HepG2 (cell line): ENCODE results near the gene SCYL1. TPM values are rescaled to one million over a fixed set of nuclear protein-coding genes. Genes with fewer than 3 reads are reported as not detected.

ENCODE experiments used
- BCLAF1 ChIP-seq: fragments of 450-650 bp; IDR thresholded peaks from 2 replicates; pipeline ENCODE4 v1.6.1; 2017; ENCODE audit warnings: mild to moderate bottlenecking
- BRD4 ChIP-seq: sonication (generic); formaldehyde crosslinking; IDR thresholded peaks from 2 replicates; pipeline ENCODE4 v1.4.0; 2020; ENCODE audit warnings: missing genetic modification reagents
- CREB3 ChIP-seq: sonication (generic); formaldehyde crosslinking; IDR thresholded peaks from 2 replicates; pipeline ENCODE4 v1.5.0; 2020; ENCODE audit warnings: missing genetic modification reagents
- ELF3 ChIP-seq: IDR thresholded peaks from 2 replicates; pipeline ENCODE4 v1.6.1; 2016; ENCODE audit warnings: missing genetic modification reagents, missing compliant biosample characterization
- GATAD2A ChIP-seq: IDR thresholded peaks from 2 replicates; pipeline ENCODE4 v1.6.1; 2016
- KLF12 ChIP-seq: sonication (generic); formaldehyde crosslinking; IDR thresholded peaks from 2 replicates; pipeline ENCODE4 v1.4.0; 2020; ENCODE audit warnings: missing genetic modification reagents, borderline replicate concordance
- MAX ChIP-seq: IDR thresholded peaks from 2 replicates; pipeline ENCODE4 v1.6.1; 2012; ENCODE audit warnings: inconsistent platforms
- MYNN ChIP-seq: sonication (generic); formaldehyde crosslinking; IDR thresholded peaks from 2 replicates; pipeline ENCODE4 v1.4.0; 2020; ENCODE audit warnings: mild to moderate bottlenecking, low read depth, missing genetic modification reagents
- NFIB ChIP-seq: sonication (generic); formaldehyde crosslinking; IDR thresholded peaks from 2 replicates; pipeline ENCODE4 v1.9.0; 2021; ENCODE audit warnings: missing genetic modification reagents, mild to moderate bottlenecking, borderline replicate concordance
- PITX1 ChIP-seq: sonication (generic); formaldehyde crosslinking; IDR thresholded peaks from 2 replicates; pipeline ENCODE4 v1.5.1; 2020; ENCODE audit warnings: mild to moderate bottlenecking, missing genetic modification reagents
- REL ChIP-seq: sonication (generic); formaldehyde crosslinking; conservative IDR thresholded peaks from 2 replicates; pipeline ENCODE4 v1.8.0; 2022; ENCODE audit warnings: mild to moderate bottlenecking, missing genetic modification reagents, moderate library complexity
- SALL2 ChIP-seq: sonication (generic); formaldehyde crosslinking; IDR thresholded peaks from 2 replicates; pipeline ENCODE4 v1.8.1; 2023; ENCODE audit warnings: mild to moderate bottlenecking, missing genetic modification reagents, inconsistent platforms
- THAP11 ChIP-seq: IDR thresholded peaks from 2 replicates; pipeline ENCODE4 v1.6.1; 2016; ENCODE audit warnings: missing biosample characterization, missing genetic modification reagents
- ZBTB7A ChIP-seq: sonication (generic); formaldehyde crosslinking; IDR thresholded peaks from 2 replicates; pipeline ENCODE4 v1.8.0; 2022; ENCODE audit warnings: mild to moderate bottlenecking, missing genetic modification reagents
- ZFP37 ChIP-seq: sonication (generic); formaldehyde crosslinking; IDR thresholded peaks from 2 replicates; pipeline ENCODE4 v1.4.0; 2020; ENCODE audit warnings: missing genetic modification reagents, borderline replicate concordance
- ZFP91 ChIP-seq: sonication (generic); formaldehyde crosslinking; IDR thresholded peaks from 2 replicates; pipeline ENCODE4 v1.9.0; 2022; ENCODE audit warnings: missing genetic modification reagents, mild to moderate bottlenecking, borderline replicate concordance
- ZNF121 ChIP-seq: sonication (generic); formaldehyde crosslinking; IDR thresholded peaks from 2 replicates; pipeline ENCODE4 v1.5.0; 2020; ENCODE audit warnings: mild to moderate bottlenecking, missing genetic modification reagents
- ZNF264 ChIP-seq: sonication (generic); formaldehyde crosslinking; IDR thresholded peaks from 2 replicates; pipeline ENCODE4 v1.4.0; 2020; ENCODE audit warnings: missing genetic modification reagents
- ZNF280B ChIP-seq: sonication (generic); formaldehyde crosslinking; IDR thresholded peaks from 2 replicates; pipeline ENCODE4 v1.5.0; 2020; ENCODE audit warnings: missing genetic modification reagents, mild to moderate bottlenecking, borderline replicate concordance
- ZNF30 ChIP-seq: sonication (generic); formaldehyde crosslinking; IDR thresholded peaks from 2 replicates; pipeline ENCODE4 v1.5.0; 2020; ENCODE audit warnings: mild to moderate bottlenecking, missing genetic modification reagents
- ZNF33A ChIP-seq: sonication (generic); formaldehyde crosslinking; IDR thresholded peaks from 2 replicates; pipeline ENCODE4 v1.5.1; 2020; ENCODE audit warnings: missing genetic modification reagents, mild to moderate bottlenecking, moderate library complexity, borderline replicate concordance
- ZNF850 ChIP-seq: sonication (generic); formaldehyde crosslinking; conservative IDR thresholded peaks from 2 replicates; pipeline ENCODE4 v1.9.0; 2021; ENCODE audit warnings: mild to moderate bottlenecking, missing genetic modification reagents
- polyA plus RNA-seq, 8 experiments: library from polyadenylated mRNA; depleted of rRNA in 3 of 8; stranded (reverse) in 7 of 8; unstranded in 1 of 8; fragments of >200 nt; fragmentation: Illumina TruSeq in 4 of 8; extraction: Trizol in 4 of 8; gene quantifications; 2 replicates each; pipeline versions ENCODE4 v1.2.1 to v1.2.3, GENCODE V29; 2011 to 2016; ENCODE audit warnings: low read depth in 4 of 8, missing spikeins in 1 of 8, mixed read lengths in 1 of 8; ENCODE audit not compliant: insufficient read depth in 1 of 8
- total RNA-seq, 5 experiments: library from RNA; depleted of rRNA; stranded (reverse); fragments of >200 nt; fragmentation: Illumina TruSeq; extraction: Trizol; gene quantifications; 2 replicates each; pipeline ENCODE4 v1.2.3, GENCODE V29; 2016; ENCODE audit warnings: low read depth in 1 of 5

The SCYL1 gene
- total and polyA plus RNA-seq, 2 of the 13 experiments (the other 11 are each of a cell fraction or from before 2014, with no cell fraction given), result 65.9 to 103 TPM

GRCh38 chr11:65488273-65489034 lies 36.4 kb upstream of the SCYL1 start (continued):
- TF ChIP-seq ZNF850, result no peak
- no peak for TF ChIP-seq MAX
- peak; percentile 67; the same call in 1 of the 2 replicates for TF ChIP-seq ZFP91 (CRISPR knock-in tag)
- no peak; the same call in 1 of the 2 replicates for TF ChIP-seq ZNF264 (CRISPR knock-in tag)
- TF ChIP-seq PITX1 (CRISPR knock-in tag), result no peak
- TF ChIP-seq KLF12 (CRISPR knock-in tag), result peak; percentile 49; the same call in 1 of the 2 replicates
- TF ChIP-seq BCLAF1, result no peak
- TF ChIP-seq CREB3 (CRISPR knock-in tag), result no peak
- no peak for TF ChIP-seq ZNF280B (CRISPR knock-in tag)
- no peak for TF ChIP-seq ZNF30 (CRISPR knock-in tag)
- TF ChIP-seq ZNF33A (CRISPR knock-in tag), result no peak
- no peak; the same call in 1 of the 2 replicates for TF ChIP-seq ZFP37 (CRISPR knock-in tag)
- peak; percentile 27; the same call in 1 of the 2 replicates for TF ChIP-seq REL (CRISPR knock-in tag)
- no peak for TF ChIP-seq THAP11 (CRISPR knock-in tag)
- TF ChIP-seq ELF3 (CRISPR knock-in tag), result no peak
- TF ChIP-seq SALL2, result no peak; the same call in 1 of the 2 replicates
- TF ChIP-seq BRD4, result 0 out of 2 replicates have a peak, but pooled peaks have one; percentile 12
- TF ChIP-seq GATAD2A (CRISPR knock-in tag), result no peak
- no peak for TF ChIP-seq MYNN (CRISPR knock-in tag)
- no peak for TF ChIP-seq NFIB (CRISPR knock-in tag)
- TF ChIP-seq ZNF121 (CRISPR knock-in tag), result 0 out of 2 replicates have a peak, but pooled peaks have one; percentile 10
- 0 out of 2 replicates have a peak, but pooled peaks have one; percentile 0 for TF ChIP-seq ZBTB7A (CRISPR knock-in tag)
